ENCODE results near the gene VTN. TPM values are rescaled to one million over a fixed set of nuclear protein-coding genes. Genes with fewer than 3 reads are reported as not detected.

Gene VTN
- total and polyA plus RNA-seq, 3 experiments from 2014 or later: 0.18 to 0.57 TPM; not detected in 1

Other genes starting within 250 kb of the VTN start
- 10 to 100 TPM; 64.9 to 67.1 TPM for gene TMEM97, start 51.1 kb downstream of the VTN start, total RNA-seq
- 10.4 TPM for gene TMEM97, start 51.1 kb downstream of the VTN start, polyA plus RNA-seq
- 10 to 100 TPM; 26.0 to 29.4 TPM for gene IFT20, start 34.8 kb downstream of the VTN start, total RNA-seq
- gene IFT20, start 34.8 kb downstream of the VTN start, polyA plus RNA-seq: 44.5 TPM
- 10 to 100 TPM; 29.0 to 30.6 TPM for gene TNFAIP1, start 34.5 kb downstream of the VTN start, total RNA-seq
- gene TNFAIP1, start 34.5 kb downstream of the VTN start, polyA plus RNA-seq: 10.6 TPM
- 100 to 1,000 TPM; 134 to 135 TPM for gene POLDIP2, start 12.8 kb downstream of the VTN start, total RNA-seq
- gene POLDIP2, start 12.8 kb downstream of the VTN start, polyA plus RNA-seq: 81.1 TPM
- gene SEBOX, start 5.1 kb downstream of the VTN start, total RNA-seq: not detected
- gene SEBOX, start 5.1 kb downstream of the VTN start, polyA plus RNA-seq: not detected
- gene SARM1, start 1.4 kb upstream of the VTN start, total RNA-seq: 10 to 100 TPM; 35.3 to 37.0 TPM
- 8.5 TPM for gene SARM1, start 1.4 kb upstream of the VTN start, polyA plus RNA-seq
- gene SLC46A1, start 35.9 kb upstream of the VTN start, total RNA-seq: 1 to 10 TPM; 5.6 to 6.0 TPM
- 6.3 TPM for gene SLC46A1, start 35.9 kb upstream of the VTN start, polyA plus RNA-seq
- not detected for gene SLC13A2, start 103.3 kb upstream of the VTN start, total RNA-seq
- gene SLC13A2, start 103.3 kb upstream of the VTN start, polyA plus RNA-seq: not detected
- gene FOXN1, start 136.0 kb upstream of the VTN start, total RNA-seq: not detected
- not detected for gene FOXN1, start 136.0 kb upstream of the VTN start, polyA plus RNA-seq
- 10 to 100 TPM; 28.9 to 29.1 TPM for gene UNC119, start 182.3 kb upstream of the VTN start, total RNA-seq
- 21.9 TPM for gene UNC119, start 182.3 kb upstream of the VTN start, polyA plus RNA-seq
- gene PIGS, start 201.2 kb upstream of the VTN start, total RNA-seq: 10 to 100 TPM; 48.7 to 50.0 TPM
- gene PIGS, start 201.2 kb upstream of the VTN start, polyA plus RNA-seq: 61.0 TPM
- gene ALDOC, start 206.6 kb upstream of the VTN start, total RNA-seq: 10 to 100 TPM; 12.8 to 13.6 TPM
- 58.2 TPM for gene ALDOC, start 206.6 kb upstream of the VTN start, polyA plus RNA-seq
- gene SPAG5, start 228.7 kb upstream of the VTN start, total RNA-seq: 10 to 100 TPM; 77.8 to 79.7 TPM
- gene SPAG5, start 228.7 kb upstream of the VTN start, polyA plus RNA-seq: 3.5 TPM
- 10 to 100 TPM; 18.4 to 19.3 TPM for gene RSKR, start 243.9 kb upstream of the VTN start, total RNA-seq
- gene RSKR, start 243.9 kb upstream of the VTN start, polyA plus RNA-seq: 0.22 TPM

Measured in CD8-positive, alpha-beta memory T cell (primary cell).